ENCODE data around the gene TNFRSF12A.

Gene TNFRSF12A

DNA sequence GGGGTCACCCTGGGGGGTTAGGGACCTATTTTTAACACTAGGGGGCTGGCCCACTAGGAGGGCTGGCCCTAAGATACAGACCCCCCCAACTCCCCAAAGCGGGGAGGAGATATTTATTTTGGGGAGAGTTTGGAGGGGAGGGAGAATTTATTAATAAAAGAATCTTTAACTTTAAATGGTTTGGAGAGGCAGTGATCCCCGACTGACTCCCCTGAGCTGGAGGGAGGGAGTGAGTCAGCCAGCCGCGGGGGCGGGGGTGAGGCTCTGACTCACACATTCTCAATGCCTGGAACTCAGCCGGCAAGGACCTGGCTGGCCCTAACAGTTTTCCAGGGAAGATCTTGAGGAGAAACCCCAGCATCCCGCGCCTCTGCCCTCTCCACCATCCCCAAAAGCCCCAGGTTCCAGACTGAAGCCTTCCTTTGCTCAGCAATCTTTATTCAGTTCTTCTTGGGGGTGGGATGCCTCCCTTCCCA is 2.1 kb downstream of the TNFRSF12A start:
- H3K4me3 ChIP-seq (ENCODE audit: low read depth, low read length) = peak overlapping the region; percentile 98
- no peaks in the 10 kb centered on the region for H3K9me3 ChIP-seq (ENCODE audit: control insufficient read depth, insufficient read depth, low read length)
- H3K9ac ChIP-seq (ENCODE audit: low read depth, low read length) = peak overlapping the region; percentile 86
- H3K4me1 ChIP-seq (ENCODE audit: control insufficient read depth, insufficient read depth, low read length) = peaks cover 16% of the 10 kb centered on the region
- peaks cover 20% of the 10 kb centered on the region for H3K36me3 ChIP-seq (ENCODE audit: control insufficient read depth, insufficient read depth, low read length)
- H3K27me3 ChIP-seq (ENCODE audit: control insufficient read depth, insufficient read depth, low read length) = no peaks in the 10 kb centered on the region
- peak overlapping the region; percentile 100 for H3K27ac ChIP-seq (ENCODE audit: low read depth, low read length)

- H3K27ac ChIP-seq (ENCODE audit: low read depth, low read length) = peak overlapping the region; percentile 100
- H3K4me1 ChIP-seq (ENCODE audit: control insufficient read depth, insufficient read depth, low read length) = peaks cover 20% of the 10 kb centered on the region
- no peaks in the 10 kb centered on the region for H3K27me3 ChIP-seq (ENCODE audit: control insufficient read depth, insufficient read depth, low read length)
Measured at GRCh38 chr16:3022684-3023414, 2.7 kb downstream of the TNFRSF12A start.

DNA sequence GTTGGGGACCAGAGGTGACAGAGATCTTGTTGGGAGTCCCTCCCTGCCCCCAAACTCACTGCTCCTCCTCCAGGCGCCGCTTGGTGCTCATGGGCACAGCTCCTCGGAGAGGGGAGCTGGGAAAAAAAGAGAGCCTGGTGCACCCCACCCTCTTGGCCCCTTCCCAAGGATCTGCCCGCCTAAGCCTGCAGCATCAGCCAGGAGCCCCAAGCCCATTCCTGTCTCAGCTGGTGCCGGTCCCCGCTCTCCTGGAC is 3.2 kb downstream of the TNFRSF12A start:
- Histone ChIP-seq H3K27me3 (ENCODE audit: control insufficient read depth, insufficient read depth, low read length) (no peaks in the 10 kb centered on the region), H3K36me3 (ENCODE audit: control insufficient read depth, insufficient read depth, low read length) (peaks cover 23% of the 10 kb centered on the region), H3K9me3 (ENCODE audit: control insufficient read depth, insufficient read depth, low read length) (no peaks in the 10 kb centered on the region), H3K4me3 (ENCODE audit: low read depth, low read length) (peak overlapping the region; percentile 98), H3K9ac (ENCODE audit: low read depth, low read length) (peak overlapping the region; percentile 86), H3K27ac (ENCODE audit: low read depth, low read length) (peak overlapping the region; percentile 100), H3K4me1 (ENCODE audit: control insufficient read depth, insufficient read depth, low read length) (peaks cover 20% of the 10 kb centered on the region)

More at GRCh38 chr16:3022684-3023414, 2.7 kb downstream of the TNFRSF12A start:
- peak overlapping the region; percentile 98 for H3K4me3 ChIP-seq (ENCODE audit: low read depth, low read length)
- peak overlapping the region; percentile 86 for H3K9ac ChIP-seq (ENCODE audit: low read depth, low read length)
- peaks cover 23% of the 10 kb centered on the region for H3K36me3 ChIP-seq (ENCODE audit: control insufficient read depth, insufficient read depth, low read length)
- no peaks in the 10 kb centered on the region for H3K9me3 ChIP-seq (ENCODE audit: control insufficient read depth, insufficient read depth, low read length)

- H3K9me3 ChIP-seq (ENCODE audit: control insufficient read depth, insufficient read depth, low read length) = no peaks in the 10 kb centered on the region
- no peaks in the 10 kb centered on the region for H3K27me3 ChIP-seq (ENCODE audit: control insufficient read depth, insufficient read depth, low read length)
- H3K9ac ChIP-seq (ENCODE audit: low read depth, low read length) = peak within 1 kb of the TSS; percentile 86
- peak within 1 kb of the TSS; percentile 100 for H3K27ac ChIP-seq (ENCODE audit: low read depth, low read length)
- H3K4me3 ChIP-seq (ENCODE audit: low read depth, low read length) = peak within 1 kb of the TSS; percentile 98
- H3K36me3 ChIP-seq (ENCODE audit: control insufficient read depth, insufficient read depth, low read length) = peaks cover 23% of the 10 kb centered on the region
- peaks cover 19% of the 10 kb centered on the region for H3K4me1 ChIP-seq (ENCODE audit: control insufficient read depth, insufficient read depth, low read length)
Measured at GRCh38 chr16:3023669-3024478, 3.7 kb downstream of the TNFRSF12A start, which contains the start of the genes HCFC1R1 and THOC6. HCFC1R1 (minus strand) TSS chr16:3023942; CDS start chr16:3023941, 1 bp downstream. THOC6 (plus strand) TSS chr16:3024035; CDS start chr16:3024327, 292 bp downstream.

- Histone ChIP-seq H3K9me3 (ENCODE audit: control insufficient read depth, insufficient read depth, low read length) (no peaks in the 10 kb centered on the region), H3K27ac (ENCODE audit: low read depth, low read length) (no peak overlapping the region), H3K9ac (ENCODE audit: low read depth, low read length) (no peak overlapping the region), H3K36me3 (ENCODE audit: control insufficient read depth, insufficient read depth, low read length) (peaks cover 23% of the 10 kb centered on the region), H3K4me3 (ENCODE audit: low read depth, low read length) (no peak overlapping the region), H3K4me1 (ENCODE audit: control insufficient read depth, insufficient read depth, low read length) (peaks cover 19% of the 10 kb centered on the region), H3K27me3 (ENCODE audit: control insufficient read depth, insufficient read depth, low read length) (peaks cover 4% of the 10 kb centered on the region)
Measured at GRCh38 chr16:3025032-3026002, 5.1 kb downstream of the TNFRSF12A start.

GRCh38 chr16:3026003-3026378 is 5.8 kb downstream of the TNFRSF12A start:
- H3K4me1 ChIP-seq (ENCODE audit: control insufficient read depth, insufficient read depth, low read length) = peaks cover 19% of the 10 kb centered on the region
- peaks cover 4% of the 10 kb centered on the region for H3K27me3 ChIP-seq (ENCODE audit: control insufficient read depth, insufficient read depth, low read length)
- H3K9me3 ChIP-seq (ENCODE audit: control insufficient read depth, insufficient read depth, low read length) = no peaks in the 10 kb centered on the region
- no peak overlapping the region for H3K9ac ChIP-seq (ENCODE audit: low read depth, low read length)
- H3K4me3 ChIP-seq (ENCODE audit: low read depth, low read length) = no peak overlapping the region
- peaks cover 23% of the 10 kb centered on the region for H3K36me3 ChIP-seq (ENCODE audit: control insufficient read depth, insufficient read depth, low read length)
- no peak overlapping the region for H3K27ac ChIP-seq (ENCODE audit: low read depth, low read length)

GRCh38 chr16:3026609-3027488 is 6.7 kb downstream of the TNFRSF12A start:
- Histone ChIP-seq H3K4me1 (ENCODE audit: control insufficient read depth, insufficient read depth, low read length) (peaks cover 22% of the 10 kb centered on the region), H3K27me3 (ENCODE audit: control insufficient read depth, insufficient read depth, low read length) (peaks cover 4% of the 10 kb centered on the region), H3K4me3 (ENCODE audit: low read depth, low read length) (no peak overlapping the region), H3K27ac (ENCODE audit: low read depth, low read length) (no peak overlapping the region), H3K9ac (ENCODE audit: low read depth, low read length) (no peak overlapping the region), H3K36me3 (ENCODE audit: control insufficient read depth, insufficient read depth, low read length) (peaks cover 23% of the 10 kb centered on the region), H3K9me3 (ENCODE audit: control insufficient read depth, insufficient read depth, low read length) (no peaks in the 10 kb centered on the region)

DNA sequence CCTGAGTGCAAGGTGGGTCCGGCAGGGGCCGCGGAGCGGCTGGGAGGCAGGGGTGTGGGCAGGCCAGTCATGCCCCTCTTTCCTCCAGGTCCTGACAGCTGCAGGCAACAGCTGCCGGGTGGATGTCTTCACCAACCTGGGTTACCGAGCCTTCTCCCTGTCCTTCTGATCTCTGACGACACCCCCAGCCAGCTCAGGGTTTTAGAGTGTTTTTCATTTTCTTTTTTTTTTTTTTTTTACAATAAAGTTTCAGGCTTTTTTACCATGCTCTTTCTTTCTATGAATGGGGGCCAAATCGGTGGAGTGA is 7.3 kb downstream of the TNFRSF12A start:
- H3K27ac ChIP-seq (ENCODE audit: low read depth, low read length) = no peak overlapping the region
- peaks cover 20% of the 10 kb centered on the region for H3K36me3 ChIP-seq (ENCODE audit: control insufficient read depth, insufficient read depth, low read length)
- no peak overlapping the region for H3K9ac ChIP-seq (ENCODE audit: low read depth, low read length)
- peaks cover 4% of the 10 kb centered on the region for H3K27me3 ChIP-seq (ENCODE audit: control insufficient read depth, insufficient read depth, low read length)
- H3K4me3 ChIP-seq (ENCODE audit: low read depth, low read length) = no peak overlapping the region
- peaks cover 17% of the 10 kb centered on the region for H3K4me1 ChIP-seq (ENCODE audit: control insufficient read depth, insufficient read depth, low read length)
- H3K9me3 ChIP-seq (ENCODE audit: control insufficient read depth, insufficient read depth, low read length) = no peaks in the 10 kb centered on the region

GRCh38 chr16:3027983-3028715 is 8.0 kb downstream of the TNFRSF12A start:
- no peaks in the 10 kb centered on the region for H3K9me3 ChIP-seq (ENCODE audit: control insufficient read depth, insufficient read depth, low read length)
- peaks cover 20% of the 10 kb centered on the region for H3K36me3 ChIP-seq (ENCODE audit: control insufficient read depth, insufficient read depth, low read length)
- H3K27ac ChIP-seq (ENCODE audit: low read depth, low read length) = peak overlapping the region; percentile 46
- peaks cover 11% of the 10 kb centered on the region; the same call in 1 of the 2 replicates for H3K4me1 ChIP-seq (ENCODE audit: control insufficient read depth, insufficient read depth, low read length)
- peaks cover 4% of the 10 kb centered on the region for H3K27me3 ChIP-seq (ENCODE audit: control insufficient read depth, insufficient read depth, low read length)
- peak overlapping the region; percentile 32; the same call in 1 of the 2 replicates for H3K4me3 ChIP-seq (ENCODE audit: low read depth, low read length)
- H3K9ac ChIP-seq (ENCODE audit: low read depth, low read length) = 0 out of 2 replicates have a peak overlapping the region, but pooled peaks have one; percentile 15

Measured in HUES48 (cell line).